Spleen (tissue), 7 donors: ENCODE data around the gene REC114.
"Not testable (repeated sequence)": the region's sequence is repeated elsewhere in the genome, so short reads cannot be mapped to it uniquely, and the experiment has no call there.

Source experiments
- CTCF ChIP-seq, 11 experiments: fragments of 200-600 bp in 7 of 11; fragments of 450-650 bp in 4 of 11; sonication (generic) in 4 of 11; IDR thresholded peaks in 8 of 11; conservative IDR thresholded peaks in 3 of 11; 1 replicate in 7 of 11; 2 replicates in 4 of 11; pipeline versions ENCODE4 v1.4.0 to v1.8.0; 2016 to 2021; ENCODE audit warnings: antibody characterized with exemption in 11 of 11, inconsistent platforms in 4 of 11, mild to moderate bottlenecking in 1 of 11
- POLR2A ChIP-seq, 3 donors: fragments of 450-650 bp; IDR thresholded peaks; one replicate each; pipeline ENCODE4 v1.5.1; 2017; ENCODE audit warnings: antibody characterized with exemption in 3 of 3, mild to moderate bottlenecking in 1 of 3
- donor health status: DM: no; HTN: no; CAD: no; lungs with moderate emphysema.
- donor health status: DM: no; HTN: no; CAD: no.
- donor health status: DM: no; HTN: no; CAD: no.

DNA sequence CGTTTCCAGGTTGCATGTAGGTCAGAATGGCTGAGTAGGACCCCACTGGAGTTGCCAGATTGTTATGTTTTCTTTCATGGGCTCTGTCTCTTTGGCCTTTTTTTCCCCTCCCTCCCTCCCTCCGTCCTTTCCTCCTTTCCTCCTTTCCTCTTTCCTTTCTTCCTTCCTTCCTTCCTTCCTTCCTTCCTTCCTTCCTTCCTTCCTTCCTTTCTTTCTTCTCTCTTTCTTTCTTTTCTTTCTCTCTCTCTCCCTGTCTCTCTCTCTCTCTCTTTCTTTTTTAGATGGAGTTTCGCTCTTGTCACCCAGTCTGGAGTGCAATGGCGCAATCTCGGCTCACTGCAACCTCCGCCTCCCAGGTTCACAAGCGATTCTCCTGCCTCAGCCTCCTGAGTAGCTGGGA, 11.6 kb upstream of the REC114 start:
- not testable (repeated sequence) for TF ChIP-seq CTCF (IDR thresholded peaks at IDR 0.05 in 8 of 11, conservative IDR thresholded peaks at IDR 0.05 in 3 of 11); POLR2A (IDR thresholded peaks at IDR 0.05)
